HL-60 (cell line): ENCODE measurements around the gene MCAM.
A peak's percentile ranks its signal among the peaks of the same experiment; 100 is the strongest.

Experiments used
- DNase-seq, 2 experiments: peaks; one replicate each; pipeline ENCODE4 v3.0.0-alpha.2; 2010 to 2020; ENCODE audit warnings: low read depth in 1 of 2, low spot score in 1 of 2
- H3K27ac ChIP-seq: fragments of 250-450 bp; sonication (Bioruptor Pico); replicated peaks from 2 replicates; pipeline ENCODE4 v1.5.1; 2020; ENCODE audit warnings: mild to moderate bottlenecking, moderate library complexity
- H3K27me3 ChIP-seq: fragments of 250-450 bp; sonication (Bioruptor Pico); 2 replicates; pipeline ENCODE4 v1.5.1; 2021; ENCODE audit warnings: mild to moderate bottlenecking, moderate library complexity; ENCODE audit not compliant: insufficient read depth, poor library complexity, severe bottlenecking
- H3K4me3 ChIP-seq: replicated peaks from 2 replicates; pipeline ENCODE4 v1.5.1; 2011; ENCODE audit warnings: mild to moderate bottlenecking, control low read depth, low read length; ENCODE audit not compliant: insufficient read depth
- CTCF ChIP-seq: IDR thresholded peaks from one replicate; pipeline ENCODE4 v1.5.1; 2011; ENCODE audit warnings: low read length, control low read depth, inconsistent platforms; ENCODE audit not compliant: insufficient read depth
- GABPA ChIP-seq: IDR thresholded peaks from 2 replicates; pipeline ENCODE4 v1.6.1; 2012; ENCODE audit warnings: low read depth
- POLR2AphosphoS5 ChIP-seq: IDR thresholded peaks from 2 replicates; pipeline ENCODE4 v1.6.1; 2012; ENCODE audit warnings: low read depth
- REST ChIP-seq: IDR thresholded peaks from 2 replicates; pipeline ENCODE4 v1.6.1; 2012; ENCODE audit warnings: low read depth; ENCODE audit not compliant: insufficient replicate concordance
- SPI1 ChIP-seq: IDR thresholded peaks from 2 replicates; pipeline ENCODE4 v1.6.1; 2012; ENCODE audit warnings: low read depth, mild to moderate bottlenecking, borderline replicate concordance

Gene MCAM

GRCh38 chr11:119323532-119324033, 6.7 kb upstream of the MCAM start:
- H3K27ac ChIP-seq: no peak overlapping the region
- H3K4me3 ChIP-seq: no peak overlapping the region
- peak in 1 of 2 experiments; percentile 76 for DNase-seq
- TF ChIP-seq REST (no peak), CTCF (peak; percentile 71)
- H3K27me3 ChIP-seq: peaks cover 3% of the 10 kb centered on the region

- Histone ChIP-seq H3K4me3 (no peak overlapping the region), H3K27me3 (peaks cover 3% of the 10 kb centered on the region), H3K27ac (no peak overlapping the region)
- TF ChIP-seq SPI1: no peak
- no peak for TF ChIP-seq CTCF
- no peak for TF ChIP-seq REST
- no peak for TF ChIP-seq GABPA
- TF ChIP-seq POLR2AphosphoS5: no peak
- DNase-seq: no peak
Measured at GRCh38 chr11:119322921-119323531, 6.1 kb upstream of the MCAM start.

- Histone ChIP-seq H3K4me3 (no peak overlapping the region), H3K27me3 (peaks cover 3% of the 10 kb centered on the region), H3K27ac (no peak overlapping the region)
- DNase-seq: no peak
- TF ChIP-seq CTCF (no peak), REST (no peak), SPI1 (peak; percentile 11; the same call in 1 of the 2 replicates)
Measured at GRCh38 chr11:119322360-119322739, 5.4 kb upstream of the MCAM start.
